OCI-LY3 (cell line): ENCODE measurements around the gene GRIK5.
"Not testable (repeated sequence)": the region's sequence is repeated elsewhere in the genome, so short reads cannot be mapped to it uniquely, and the experiment has no call there.

Source experiments
- H2AFZ ChIP-seq: fragments of 200-600, 300-600 bp; shearing (Covaris generic); 2 replicates; pipeline ENCODE4 v1.6.0; 2014; ENCODE audit warnings: antibody characterized with exemption, low read depth, low read length
- H3K27ac ChIP-seq: fragments of 200-600, 300-600 bp; sonication (generic); 2 replicates; pipeline ENCODE4 v1.5.1; 2014; ENCODE audit warnings: mild to moderate bottlenecking, low read length, moderate library complexity, mixed read lengths
- H3K27me3 ChIP-seq: fragments of 200-600, 300-600 bp; sonication (generic); 2 replicates; pipeline ENCODE4 v1.6.1; 2014; ENCODE audit warnings: low read depth, low read length, mixed read lengths
- H3K36me3 ChIP-seq: fragments of 200-600, 300-600 bp; sonication (generic); replicated peaks from 2 replicates; pipeline ENCODE3; 2014; ENCODE audit warnings: low read depth, low read length, mixed read lengths
- H3K4me1 ChIP-seq: fragments of 300-600, 200-600 bp; sonication (generic); 2 replicates; pipeline ENCODE4 v1.6.1; 2014; ENCODE audit warnings: low read length, mixed read lengths
- H3K4me2 ChIP-seq: fragments of 200-600, 300-600 bp; sonication (generic); 2 replicates; pipeline ENCODE4 v1.6.1; 2014; ENCODE audit warnings: low read length, mixed read lengths
- H3K4me3 ChIP-seq: fragments of 300-600, 200-600 bp; sonication (generic); 2 replicates; pipeline ENCODE4 v1.5.1; 2014; ENCODE audit warnings: antibody characterized with exemption, mild to moderate bottlenecking, low read length, moderate library complexity
- H3K79me2 ChIP-seq: fragments of 300-600, 200-600 bp; shearing (Covaris generic); 2 replicates; pipeline ENCODE4 v1.6.1; 2014; ENCODE audit warnings: mild to moderate bottlenecking, low read length, mixed read lengths
- H3K9ac ChIP-seq: fragments of 300-600, 200-600 bp; shearing (Covaris generic); 2 replicates; pipeline ENCODE4 v1.6.0; 2014; ENCODE audit warnings: mild to moderate bottlenecking, low read length, moderate library complexity
- H3K9me3 ChIP-seq: fragments of 200-600, 300-600 bp; shearing (Covaris generic); 2 replicates; pipeline ENCODE4 v1.6.1; 2014; ENCODE audit warnings: low read length, mixed read lengths; ENCODE audit not compliant: insufficient read depth
- H4K20me1 ChIP-seq: fragments of 200-600, 300-600 bp; sonication (generic); 2 replicates; pipeline ENCODE4 v1.6.1; 2016; ENCODE audit warnings: low read length, mixed read lengths; ENCODE audit not compliant: insufficient read depth
- CTCF ChIP-seq: fragments of 200-600, 300-600 bp; sonication (generic); IDR thresholded peaks from 2 replicates; pipeline ENCODE4 v1.5.1; 2014; ENCODE audit warnings: antibody characterized with exemption, low read length, low read depth
- EZH2phosphoT487 ChIP-seq: fragments of 200-600 bp; shearing (Covaris generic); IDR thresholded peaks from 2 replicates; pipeline ENCODE4 v1.6.1; 2018; ENCODE audit warnings: antibody characterized with exemption, mixed run types, low read depth

GRIK5 gene

GRCh38 chr19:42021185-42021584 lies 48.8 kb downstream of the GRIK5 start:
- Histone ChIP-seq H2AFZ (no peak overlapping the region), H3K27ac (no peak overlapping the region), H3K9me3 (no peaks in the 10 kb centered on the region), H3K79me2 (no peaks in the 10 kb centered on the region), H3K27me3 (peaks cover 14% of the 10 kb centered on the region), H3K9ac (no peak overlapping the region), H4K20me1 (no peaks in the 10 kb centered on the region), H3K4me3 (no peak overlapping the region), H3K4me1 (no peaks in the 10 kb centered on the region), H3K36me3 (no peaks in the 10 kb centered on the region), H3K4me2 (no peak overlapping the region)
- TF ChIP-seq EZH2phosphoT487 (no peak), CTCF (no peak)

DNA sequence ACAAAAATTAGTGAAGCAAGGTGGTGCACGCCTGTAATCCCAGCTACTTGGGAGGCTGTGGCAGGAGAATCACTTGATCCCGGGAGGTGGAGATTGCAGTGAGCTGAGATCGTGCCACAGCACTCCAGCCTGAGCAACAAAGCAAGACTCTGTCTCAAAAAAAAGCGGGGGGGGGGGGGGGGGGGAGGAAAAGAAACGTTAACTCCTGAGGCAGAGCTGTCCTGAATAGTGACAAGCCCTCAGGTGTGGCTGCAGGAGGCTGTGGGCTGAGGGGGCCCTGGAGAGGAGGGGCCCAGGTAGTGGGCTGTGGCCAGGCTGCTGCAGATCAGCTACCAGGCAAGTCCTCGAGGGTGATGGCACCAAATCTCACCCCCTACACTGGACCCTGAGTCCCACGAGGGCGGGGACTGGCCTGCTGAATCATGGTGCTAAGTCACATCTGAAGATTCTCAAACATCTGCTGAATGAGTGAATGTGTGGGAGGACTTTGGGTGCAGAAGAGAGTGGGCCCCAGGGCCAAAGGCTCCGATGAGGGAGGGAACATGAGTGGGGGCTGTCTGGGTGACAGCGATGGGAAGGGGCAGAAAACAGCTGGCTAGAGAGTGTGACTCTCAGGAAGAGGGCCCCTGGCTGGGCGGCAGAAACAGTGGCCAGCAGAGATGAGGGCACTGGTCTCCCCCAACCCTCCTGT lies 51.4 kb downstream of the GRIK5 start:
- Histone ChIP-seq H3K4me3 (no peak overlapping the region), H4K20me1 (no peaks in the 10 kb centered on the region), H3K9ac (no peak overlapping the region), H3K9me3 (no peaks in the 10 kb centered on the region), H2AFZ (no peak overlapping the region), H3K79me2 (no peaks in the 10 kb centered on the region), H3K4me1 (no peaks in the 10 kb centered on the region), H3K27me3 (peaks cover 5% of the 10 kb centered on the region), H3K36me3 (no peaks in the 10 kb centered on the region), H3K4me2 (no peak overlapping the region), H3K27ac (no peak overlapping the region)
- TF ChIP-seq EZH2phosphoT487 (no peak), CTCF (no peak)

GRCh38 chr19:42017040-42017439 lies 53.0 kb downstream of the GRIK5 start:
- Histone ChIP-seq H3K4me2 (no peak overlapping the region), H3K4me3 (no peak overlapping the region), H2AFZ (no peak overlapping the region), H3K4me1 (no peaks in the 10 kb centered on the region), H3K9ac (no peak overlapping the region), H4K20me1 (no peaks in the 10 kb centered on the region), H3K9me3 (no peaks in the 10 kb centered on the region), H3K27me3 (peaks cover 5% of the 10 kb centered on the region), H3K36me3 (no peaks in the 10 kb centered on the region), H3K27ac (no peak overlapping the region), H3K79me2 (no peaks in the 10 kb centered on the region)
- TF ChIP-seq CTCF (no peak), EZH2phosphoT487 (no peak)

GRCh38 chr19:42012747-42013146 lies 57.3 kb downstream of the GRIK5 start:
- H4K20me1 ChIP-seq, H3K79me2 ChIP-seq, H3K36me3 ChIP-seq: not testable (repeated sequence)

More at GRCh38 chr19:42012747-42013146, 57.3 kb downstream of the GRIK5 start:
- not testable (repeated sequence) for H3K9me3 ChIP-seq, H3K4me3 ChIP-seq, H3K9ac ChIP-seq, H3K27me3 ChIP-seq, H3K27ac ChIP-seq, H3K4me2 ChIP-seq, H3K4me1 ChIP-seq, H2AFZ ChIP-seq
